ENCODE results near the gene POLE. TPM values are rescaled to one million over a fixed set of nuclear protein-coding genes. Genes with fewer than 3 reads are reported as not detected.
A peak's percentile ranks its signal among the peaks of the same experiment; 100 is the strongest.

Gene POLE
- total RNA-seq, 1 experiment from 2014 or later, result 144 TPM

- H3K4me1 Mint-ChIP-seq, result no peaks in the 10 kb centered on the region; the same call in 1 of the 2 replicates
- ChIA-PET POLR2A (no interaction called here), CTCF (no interaction called here)
- DNase-seq (ENCODE audit: low spot score), result no peak
- H3K4me3 Mint-ChIP-seq, result no peak overlapping the region
- ATAC-seq, result no peak
- no peak for TF ChIP-seq ATF3 (CRISPR knock-in tag; conservative IDR thresholded peaks at IDR 0.05)
- TF ChIP-seq FOXP1 (CRISPR knock-in tag; IDR thresholded peaks at IDR 0.05; ENCODE audit: borderline replicate concordance), result no peak
- TF ChIP-seq ATF1 (CRISPR knock-in tag; IDR thresholded peaks at IDR 0.05), result no peak
- H3K27ac Mint-ChIP-seq, result peak overlapping the region; percentile 65
- H3K9me3 Mint-ChIP-seq, result peaks cover under 1% of the 10 kb centered on the region
- peaks cover 68% of the 10 kb centered on the region for H3K36me3 Mint-ChIP-seq
- no peaks in the 10 kb centered on the region for H3K27me3 Mint-ChIP-seq (ENCODE audit: low read depth)
These were observed 37.5 kb upstream of the POLE start for GRCh38 chr12:132724506-132725241.

GRCh38 chr12:132723764-132724140 lies 36.6 kb upstream of the POLE start:
- H3K27ac Mint-ChIP-seq, result peak overlapping the region; percentile 82; the same call in 1 of the 2 replicates
- peaks cover 70% of the 10 kb centered on the region for H3K36me3 Mint-ChIP-seq
- ChIA-PET CTCF (no interaction called here), POLR2A (no interaction called here)
- ATAC-seq (no peak), DNase-seq (ENCODE audit: low spot score) (no peak)
- no peaks in the 10 kb centered on the region for H3K4me1 Mint-ChIP-seq
- H3K27me3 Mint-ChIP-seq (ENCODE audit: low read depth), result no peaks in the 10 kb centered on the region
- no peak overlapping the region for H3K4me3 Mint-ChIP-seq
- H3K9me3 Mint-ChIP-seq, result no peaks in the 10 kb centered on the region
- TF ChIP-seq ZNF281 (CRISPR knock-in tag; IDR thresholded peaks at IDR 0.05), result no peak
- TF ChIP-seq E2F1 (CRISPR knock-in tag; IDR thresholded peaks at IDR 0.05), result no peak
- no peak for TF ChIP-seq SP1 (CRISPR knock-in tag; conservative IDR thresholded peaks at IDR 0.05)
- no peak for TF ChIP-seq ESRRA (CRISPR knock-in tag; IDR thresholded peaks at IDR 0.05; ENCODE audit: borderline replicate concordance)
- no peak for TF ChIP-seq TP53 (CRISPR knock-in tag; IDR thresholded peaks at IDR 0.05)
- TF ChIP-seq TEAD4 (CRISPR knock-in tag; IDR thresholded peaks at IDR 0.05), result no peak
- no peak for TF ChIP-seq KAT7 (CRISPR knock-in tag; IDR thresholded peaks at IDR 0.05; ENCODE audit: borderline replicate concordance)
- no peak for TF ChIP-seq JAZF1 (CRISPR knock-in tag; IDR thresholded peaks at IDR 0.05)
- no peak for TF ChIP-seq TCF7 (CRISPR knock-in tag; IDR thresholded peaks at IDR 0.05; ENCODE audit: low read depth)
- TF ChIP-seq FOXP4 (CRISPR knock-in tag; IDR thresholded peaks at IDR 0.05), result no peak
- TF ChIP-seq CDX4 (CRISPR knock-in tag; IDR thresholded peaks at IDR 0.05; ENCODE audit: borderline replicate concordance), result no peak

All from WTC11 (cell line).